ENCODE data around the gene ZNF814.

GRCh38 chr19:57872450-57872849, 16.4 kb downstream of the ZNF814 start:
- no peak for TF ChIP-seq CTCF (tag by site-specific recombination; IDR thresholded peaks at IDR 0.05)
- no peak for TF ChIP-seq ZNF416 (tag by site-specific recombination; IDR thresholded peaks at IDR 0.05)
- TF ChIP-seq ZNF501 (tag by site-specific recombination; IDR thresholded peaks at IDR 0.05) = no peak
- no peak for TF ChIP-seq REST (tag by site-specific recombination; IDR thresholded peaks at IDR 0.05)
- TF ChIP-seq ZNF311 (tag by site-specific recombination; IDR thresholded peaks at IDR 0.05; ENCODE audit: borderline replicate concordance) = no peak
- TF ChIP-seq PRDM2 (tag by site-specific recombination; IDR thresholded peaks at IDR 0.05; ENCODE audit: borderline replicate concordance) = no peak
- no peak for TF ChIP-seq GLIS1 (tag by site-specific recombination; IDR thresholded peaks at IDR 0.05)
- TF ChIP-seq ZNF561 (tag by site-specific recombination; IDR thresholded peaks at IDR 0.05; ENCODE audit: borderline replicate concordance) = no peak
- no peak for TF ChIP-seq ZBTB11 (tag by site-specific recombination; conservative IDR thresholded peaks at IDR 0.05; ENCODE audit: low read depth)
- no peak for TF ChIP-seq ZNF121 (tag by site-specific recombination; IDR thresholded peaks at IDR 0.05)
- TF ChIP-seq ZNF184 (tag by site-specific recombination; IDR thresholded peaks at IDR 0.05) = no peak
- TF ChIP-seq KLF16 (tag by site-specific recombination; IDR thresholded peaks at IDR 0.05) = no peak
- TF ChIP-seq ZBTB8A (tag by site-specific recombination; IDR thresholded peaks at IDR 0.05) = no peak
- TF ChIP-seq ZSCAN5A (tag by site-specific recombination; IDR thresholded peaks at IDR 0.05) = no peak

Measured in HEK293 (cell line).